GM12873 (cell line): ENCODE results near the gene RAB6B.

Source experiments
- TF ChIP-seq, protein P1 (sequence below): IDR thresholded peaks from 2 replicates; pipeline ENCODE4 v1.5.1; 2012; ENCODE audit warnings: low read depth, mild to moderate bottlenecking, moderate library complexity, low read length, control low read depth; ENCODE audit not compliant: insufficient read depth; ENCODE audit errors: missing control alignments

Gene RAB6B

DNA sequence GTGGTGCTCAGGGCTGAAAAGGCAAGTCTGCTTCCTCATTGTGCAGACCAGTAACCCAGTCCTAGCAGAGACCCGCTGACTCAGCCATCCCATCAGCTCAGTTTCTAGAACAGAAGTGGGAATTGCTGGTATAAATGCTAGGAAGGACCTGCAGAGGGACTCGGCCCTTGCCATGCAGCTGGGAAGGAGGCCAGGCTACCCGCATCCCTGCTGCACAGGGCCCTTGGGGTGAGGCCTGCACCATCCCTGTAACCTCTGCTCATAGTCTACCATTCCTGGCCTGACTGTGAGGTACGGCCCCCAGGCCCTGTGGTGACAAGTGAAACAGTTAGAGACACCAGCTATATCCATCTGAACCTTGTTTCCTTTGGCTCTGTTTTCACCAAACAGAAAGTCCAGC, 23.5 kb downstream of the RAB6B start:
- TF ChIP-seq, protein P1, sequence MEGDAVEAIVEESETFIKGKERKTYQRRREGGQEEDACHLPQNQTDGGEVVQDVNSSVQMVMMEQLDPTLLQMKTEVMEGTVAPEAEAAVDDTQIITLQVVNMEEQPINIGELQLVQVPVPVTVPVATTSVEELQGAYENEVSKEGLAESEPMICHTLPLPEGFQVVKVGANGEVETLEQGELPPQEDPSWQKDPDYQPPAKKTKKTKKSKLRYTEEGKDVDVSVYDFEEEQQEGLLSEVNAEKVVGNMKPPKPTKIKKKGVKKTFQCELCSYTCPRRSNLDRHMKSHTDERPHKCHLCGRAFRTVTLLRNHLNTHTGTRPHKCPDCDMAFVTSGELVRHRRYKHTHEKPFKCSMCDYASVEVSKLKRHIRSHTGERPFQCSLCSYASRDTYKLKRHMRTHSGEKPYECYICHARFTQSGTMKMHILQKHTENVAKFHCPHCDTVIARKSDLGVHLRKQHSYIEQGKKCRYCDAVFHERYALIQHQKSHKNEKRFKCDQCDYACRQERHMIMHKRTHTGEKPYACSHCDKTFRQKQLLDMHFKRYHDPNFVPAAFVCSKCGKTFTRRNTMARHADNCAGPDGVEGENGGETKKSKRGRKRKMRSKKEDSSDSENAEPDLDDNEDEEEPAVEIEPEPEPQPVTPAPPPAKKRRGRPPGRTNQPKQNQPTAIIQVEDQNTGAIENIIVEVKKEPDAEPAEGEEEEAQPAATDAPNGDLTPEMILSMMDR = no peak

GRCh38 chr3:133871368-133872090, 24.2 kb downstream of the RAB6B start:
- TF ChIP-seq, protein P1 = no peak

DNA sequence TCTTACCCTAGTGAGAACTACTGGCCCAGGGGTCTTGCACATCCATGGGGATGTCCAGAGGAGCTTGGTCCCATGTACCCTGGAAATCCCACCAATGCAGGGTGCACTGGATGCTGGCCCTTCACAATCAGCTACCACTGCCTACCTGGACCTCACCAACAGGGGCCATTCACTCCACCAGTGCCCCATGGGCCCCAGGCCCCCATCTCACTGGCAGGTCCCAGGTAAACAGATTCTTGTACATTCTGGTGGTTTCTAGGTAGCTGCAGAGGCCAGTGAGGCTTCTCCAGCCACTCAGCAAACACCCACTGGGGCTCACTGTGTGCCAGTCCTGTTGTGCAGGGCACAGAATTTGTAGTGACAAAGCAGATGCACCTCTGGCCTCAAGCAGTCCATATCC, 24.9 kb downstream of the RAB6B start:
- TF ChIP-seq, protein P1 = no peak

DNA sequence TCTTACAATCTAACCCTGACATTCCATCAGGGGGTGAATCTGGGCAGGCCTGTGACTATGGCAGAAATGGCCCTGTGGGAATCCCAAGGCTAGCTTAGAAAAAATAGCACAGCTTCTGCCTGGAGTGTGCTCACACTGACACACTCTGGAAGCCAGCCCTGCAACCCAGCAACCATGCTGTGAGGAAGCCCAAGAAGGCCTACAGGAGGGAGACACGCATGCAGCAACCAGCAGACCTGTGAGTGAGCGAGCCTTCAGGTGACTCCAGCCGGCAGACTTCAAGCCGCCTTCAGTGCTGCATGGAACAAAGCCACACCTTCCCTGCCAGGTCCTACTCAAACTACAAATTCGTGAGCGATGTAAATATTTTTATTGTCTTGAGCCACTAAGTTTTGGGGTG, 26.1 kb downstream of the RAB6B start:
- TF ChIP-seq, protein P1 = no peak

- TF ChIP-seq, protein P1 = no peak
Measured at GRCh38 chr3:133868758-133869475, 26.8 kb downstream of the RAB6B start.

GRCh38 chr3:133868186-133868585, 27.5 kb downstream of the RAB6B start:
- TF ChIP-seq, protein P1 = no peak

- TF ChIP-seq, protein P1 = no peak
Measured at GRCh38 chr3:133866141-133866540, 29.5 kb downstream of the RAB6B start.
